GM12878 (cell line): ENCODE results near the gene PKD2. TPM values are rescaled to one million over a fixed set of nuclear protein-coding genes. Genes with fewer than 3 reads are reported as not detected.

Experiments used
- ATAC-seq: fragments of 200-7000 bp; cut with Tn5 transposase; 3 replicates; pipeline ENCODE4 v1.9.1; 2020; ENCODE audit warnings: mild to moderate bottlenecking, moderate library complexity
- BruUV-seq: library from RNA; stranded (reverse); fragments of 400-500 nt; replicated peaks from 2 replicates; lab custom pipeline; 2021; lab: Mats Ljungman, UMichigan
- CTCF ChIA-PET: fragments of 300-600 bp; sonication (Branson Sonifier 250); formaldehyde crosslinking; extraction: SDS; loops from one replicate; lab custom pipeline; 2021; ENCODE audit warnings: inconsistent platforms; lab: Yijun Ruan, JAX
- POLR2A ChIA-PET: fragments of 350-600 bp; formaldehyde crosslinking; extraction: SDS; loops from one replicate; lab custom pipeline; 2021; ENCODE audit warnings: inconsistent platforms; lab: Charles Lee
- RAD21 ChIA-PET: fragments of 300-600 bp; sonication (Branson Sonifier 250); formaldehyde crosslinking; loops from one replicate; lab custom pipeline; 2023; ENCODE audit warnings: antibody characterized with exemption; ENCODE audit not compliant: unreplicated experiment; lab: Charles Lee
- SMC1A ChIA-PET: fragments of 300-600 bp; sonication (Branson Sonifier 250); formaldehyde crosslinking; loops from one replicate; lab custom pipeline; 2023; ENCODE audit not compliant: unreplicated experiment, uncharacterized antibody; lab: Charles Lee
- DNase-seq: peaks from one replicate; pipeline ENCODE4 v3.0.0-alpha.2; 2011; ENCODE audit warnings: low read depth, low spot score
- FAIRE-seq: peaks from 3 replicates; lab custom pipeline; 2011; peaks lifted over from hg19 to GRCh38; lab: Jason Lieb, UNC
- H2AFZ ChIP-seq: 2 replicates; pipeline ENCODE4 v1.6.0; 2011; ENCODE audit warnings: low read depth, low read length, control low read depth; ENCODE audit not compliant: control insufficient read depth
- H3K27ac ChIP-seq: 2 replicates; pipeline ENCODE4 v1.5.1; 2011; ENCODE audit warnings: control low read depth; ENCODE audit not compliant: control insufficient read depth, insufficient read depth
- H3K27me3 ChIP-seq, 2 experiments: replicated peaks in 1 of 2; 2 replicates each; pipeline versions ENCODE4 v1.6.0 to v1.6.1; 2011; ENCODE audit warnings: low read length in 1 of 2; ENCODE audit not compliant: control insufficient read depth in 2 of 2, insufficient read depth in 2 of 2
- H3K36me3 ChIP-seq, 2 experiments: 2 replicates each; pipeline ENCODE4 v1.5.1; 2011; ENCODE audit warnings: low read length in 1 of 2; ENCODE audit not compliant: control insufficient read depth in 2 of 2, insufficient read depth in 2 of 2
- H3K4me1 ChIP-seq: 2 replicates; pipeline ENCODE4 v1.6.1; 2011; ENCODE audit warnings: mild to moderate bottlenecking, low read length, moderate library complexity, mixed read lengths; ENCODE audit not compliant: control insufficient read depth, insufficient read depth
- H3K4me2 ChIP-seq: 2 replicates; pipeline ENCODE4 v1.6.0; 2011; ENCODE audit warnings: control low read depth; ENCODE audit not compliant: control insufficient read depth, insufficient read depth
- H3K4me3 ChIP-seq: fragments of 200-600 bp; sonication (generic); 2 replicates; pipeline ENCODE4 v1.5.1; 2016
- H3K79me2 ChIP-seq: 2 replicates; pipeline ENCODE4 v1.6.0; 2011; ENCODE audit warnings: low read length; ENCODE audit not compliant: control insufficient read depth, insufficient read depth
- H3K9ac ChIP-seq: 2 replicates; pipeline ENCODE4 v1.8.0; 2011; ENCODE audit warnings: low read length, control low read depth, mixed read lengths; ENCODE audit not compliant: control insufficient read depth, insufficient read depth
- H3K9me3 ChIP-seq: replicated peaks from 3 replicates; pipeline ENCODE4 v1.5.1; 2011; ENCODE audit warnings: mild to moderate bottlenecking, low read length; ENCODE audit not compliant: control insufficient read depth, insufficient read depth
- H4K20me1 ChIP-seq: 2 replicates; pipeline ENCODE4 v1.6.0; 2011; ENCODE audit not compliant: control insufficient read depth, insufficient read depth
- E2F8 ChIP-seq: fragments of 450-650 bp; IDR thresholded peaks from 2 replicates; pipeline ENCODE4 v1.6.1; 2018; ENCODE audit warnings: mild to moderate bottlenecking, low read depth, moderate library complexity; ENCODE audit not compliant: partially characterized antibody
- FOXM1 ChIP-seq: IDR thresholded peaks from 2 replicates; pipeline ENCODE4 v1.6.1; 2012; ENCODE audit warnings: low read depth, mild to moderate bottlenecking, inconsistent platforms, low read length, moderate library complexity
- GATAD2B ChIP-seq: fragments of 450-650 bp; conservative IDR thresholded peaks from 2 replicates; pipeline ENCODE4 v1.6.1; 2017; ENCODE audit warnings: low read depth, mild to moderate bottlenecking, moderate library complexity
- MEF2A ChIP-seq: IDR thresholded peaks from 2 replicates; pipeline ENCODE4 v1.6.1; 2011; ENCODE audit warnings: low read depth, mild to moderate bottlenecking, low read length, moderate library complexity; ENCODE audit not compliant: insufficient read depth
- MTA3 ChIP-seq: IDR thresholded peaks from 2 replicates; pipeline ENCODE4 v1.6.1; 2012; ENCODE audit warnings: low read length, inconsistent platforms, borderline replicate concordance
- RELA ChIP-seq: fragments of 450-650 bp; IDR thresholded peaks from 2 replicates; pipeline ENCODE4 v1.8.0; 2014; ENCODE audit warnings: borderline replicate concordance; ENCODE audit not compliant: partially characterized antibody
- RUNX3 ChIP-seq: IDR thresholded peaks from 2 replicates; pipeline ENCODE4 v1.6.1; 2012; ENCODE audit warnings: low read length, inconsistent platforms
- USF1 ChIP-seq: IDR thresholded peaks from 2 replicates; pipeline ENCODE4 v1.6.1; 2011; ENCODE audit warnings: borderline replicate concordance, low read depth, mild to moderate bottlenecking, moderate library complexity, mixed read lengths, low read length; ENCODE audit not compliant: insufficient read depth; ENCODE audit errors: extremely low read length
- WGBS: methylation state at CpG from one replicate; pipeline ENCODE4 v1.1.6; 2016; ENCODE audit warnings: low lambda C conversion rate; ENCODE audit not compliant: insufficient replicate concordance, insufficient coverage; ENCODE audit errors: missing lambda C conversion rate; 5-methylcytosine and 5-hydroxymethylcytosine counted together
- in situ Hi-C: fragments of 300-500 bp; cut with MboI; formaldehyde crosslinking; loops from 9 replicates; pipeline ENCODE4 v1.14.3; 2018; ENCODE audit warnings: mixed read lengths
- intact Hi-C: fragments of 100-400 bp; cut with micrococcal nuclease; formaldehyde crosslinking; loops from one replicate; pipeline ENCODE4 v1.14.2; 2022; ENCODE audit not compliant: unreplicated experiment
- polyA plus RNA-seq, 11 experiments: library from polyadenylated mRNA; depleted of rRNA in 4 of 11; unstranded in 6 of 11; stranded (reverse) in 5 of 11; fragments of >200 nt; fragmentation: Nextera tagmentation in 4 of 11; fragmentation: Illumina TruSeq in 1 of 11; extraction: Ambion mirVana in 4 of 11; extraction: Trizol in 1 of 11; gene quantifications; 1 replicate in 1 of 11; 2 replicates in 10 of 11; pipeline versions ENCODE4 v1.2.1 to v1.2.3, GENCODE V29; 2011 to 2016; ENCODE audit warnings: inconsistent platforms in 2 of 11, missing spikeins in 2 of 11, low read depth in 1 of 11
- total RNA-seq, 4 experiments: library from RNA; depleted of rRNA in 3 of 4; stranded (reverse); fragments of >200 nt in 3 of 4; fragmentation: Illumina TruSeq in 1 of 4; extraction: Trizol in 1 of 4; gene quantifications; 2 replicates each; pipeline versions ENCODE4 v1.2.1 to v1.2.3, GENCODE V29; 2013 to 2021

The PKD2 gene
- total and polyA plus RNA-seq, 10 of the 15 experiments (the other 5 are each of a cell fraction or from before 2014, with no cell fraction given) = 2.0 to 13.8 (median 8.4) TPM

- BruUV-seq = no TSS peak
- H3K4me3 ChIP-seq = no peak overlapping the region
- SMC1A ChIA-PET = no interaction called here
- in situ Hi-C loops = no loop called here
- ATAC-seq (no peak), FAIRE-seq (no peak), DNase-seq (no peak)
- no peaks in the 10 kb centered on the region for H3K36me3 ChIP-seq
- intact Hi-C loops = no loop called here
- H3K27ac ChIP-seq = no peak overlapping the region
- H3K27me3 ChIP-seq = no peaks in the 10 kb centered on the region; a peak in 1 of 4 replicates
- TF ChIP-seq RUNX3 (no peak), MEF2A (no peak), RELA (no peak), E2F8 (no peak), GATAD2B (no peak), MTA3 (no peak), USF1 (no peak), FOXM1 (no peak)
- RAD21 ChIA-PET = no interaction called here
- no peak overlapping the region for H2AFZ ChIP-seq
- H4K20me1 ChIP-seq = no peaks in the 10 kb centered on the region
- no peaks in the 10 kb centered on the region for H3K79me2 ChIP-seq
- H3K4me1 ChIP-seq = no peaks in the 10 kb centered on the region
- CTCF ChIA-PET = interaction anchor here (0.8 kb wide), 1 partner anchor 107 kb away, joined by 3 read pairs; no protein-coding TSS in a partner anchor
- no peaks in the 10 kb centered on the region for H3K9me3 ChIP-seq
- H3K9ac ChIP-seq = no peak overlapping the region
- H3K4me2 ChIP-seq = no peak overlapping the region
- WGBS = 38% methylated on average over 4 of the region's 4 CpGs
- POLR2A ChIA-PET = no interaction called here
Measured at GRCh38 chr4:88104902-88105610, 97.6 kb downstream of the PKD2 start.
